SU-DHL-6 (cell line): ENCODE measurements around the gene FAM20A.

Experiments
- H2AFZ ChIP-seq: fragments of 200-600 bp; sonication (generic); 2 replicates; pipeline ENCODE4 v1.6.1; 2014; ENCODE audit warnings: low read depth, mild to moderate bottlenecking, moderate library complexity, mixed read lengths, antibody characterized with exemption, low read length; ENCODE audit not compliant: severe bottlenecking
- H3F3A ChIP-seq: fragments of 200-600 bp; shearing (Covaris generic); 2 replicates; pipeline ENCODE4 v1.6.0; 2016; ENCODE audit warnings: antibody characterized with exemption, mild to moderate bottlenecking; ENCODE audit not compliant: insufficient read depth
- H3K27ac ChIP-seq: fragments of 200-600 bp; sonication (generic); 2 replicates; pipeline ENCODE4 v1.5.1; 2016; ENCODE audit warnings: low read depth, mild to moderate bottlenecking, low read length, moderate library complexity, mixed read lengths
- H3K27me3 ChIP-seq: fragments of 200-600 bp; sonication (generic), shearing (Covaris generic); 2 replicates; pipeline ENCODE4 v1.6.0; 2014; ENCODE audit warnings: mild to moderate bottlenecking, low read length
- H3K36me3 ChIP-seq: fragments of 200-600 bp; sonication (generic); 2 replicates; pipeline ENCODE4 v1.6.1; 2014; ENCODE audit warnings: mild to moderate bottlenecking, low read length, mixed read lengths
- H3K4me2 ChIP-seq: fragments of 300-600, 200-600 bp; shearing (Covaris generic), sonication (generic); 2 replicates; pipeline ENCODE4 v1.6.0; 2014; ENCODE audit warnings: low read length, low read depth, mild to moderate bottlenecking; ENCODE audit not compliant: poor library complexity, severe bottlenecking
- H3K4me3 ChIP-seq: fragments of 200-600 bp; sonication (generic); 2 replicates; pipeline ENCODE4 v1.5.1; 2014; ENCODE audit warnings: antibody characterized with exemption, low read length, mild to moderate bottlenecking, mixed read lengths; ENCODE audit not compliant: insufficient read depth, poor library complexity, severe bottlenecking
- H3K79me2 ChIP-seq: fragments of 200-600 bp; sonication (generic); 2 replicates; pipeline ENCODE4 v1.6.1; 2014; ENCODE audit warnings: mild to moderate bottlenecking, low read length, moderate library complexity; ENCODE audit not compliant: insufficient read depth
- H3K9ac ChIP-seq: fragments of 200-600 bp; sonication (generic); 2 replicates; pipeline ENCODE4 v1.7.0; 2014; ENCODE audit warnings: mild to moderate bottlenecking, low read length
- H3K9me2 ChIP-seq: fragments of 200-600 bp; sonication (generic); replicated peaks from 2 replicates; pipeline ENCODE4 v1.6.1; 2014; ENCODE audit warnings: low read length; ENCODE audit not compliant: insufficient read depth
- H3K9me3 ChIP-seq: fragments of 200-600 bp; sonication (generic); 2 replicates; pipeline ENCODE4 v1.6.1; 2014; ENCODE audit warnings: low read length, mixed read lengths; ENCODE audit not compliant: insufficient read depth
- H4K20me1 ChIP-seq: fragments of 200-600 bp; sonication (generic); 2 replicates; pipeline ENCODE4 v1.6.1; 2014; ENCODE audit warnings: low read depth, mild to moderate bottlenecking, antibody characterized with exemption, low read length, moderate library complexity, mixed read lengths
- EZH2phosphoT487 ChIP-seq: fragments of 200-600 bp; sonication (generic), shearing (Covaris generic); conservative IDR thresholded peaks from 2 replicates; pipeline ENCODE4 v1.6.1; 2018; ENCODE audit warnings: mild to moderate bottlenecking, antibody characterized with exemption, low read length, moderate library complexity, mixed read lengths
- TF ChIP-seq, protein P1 (sequence below): fragments of 200-600 bp; sonication (generic); IDR thresholded peaks from one replicate; pipeline ENCODE4 v1.5.1; 2017; ENCODE audit warnings: antibody characterized with exemption, mild to moderate bottlenecking, low read length, moderate library complexity; ENCODE audit not compliant: insufficient read depth, poor library complexity, severe bottlenecking

FAM20A gene

GRCh38 chr17:68614718-68615117 lies 13.6 kb upstream of the FAM20A start:
- TF ChIP-seq, protein P1, sequence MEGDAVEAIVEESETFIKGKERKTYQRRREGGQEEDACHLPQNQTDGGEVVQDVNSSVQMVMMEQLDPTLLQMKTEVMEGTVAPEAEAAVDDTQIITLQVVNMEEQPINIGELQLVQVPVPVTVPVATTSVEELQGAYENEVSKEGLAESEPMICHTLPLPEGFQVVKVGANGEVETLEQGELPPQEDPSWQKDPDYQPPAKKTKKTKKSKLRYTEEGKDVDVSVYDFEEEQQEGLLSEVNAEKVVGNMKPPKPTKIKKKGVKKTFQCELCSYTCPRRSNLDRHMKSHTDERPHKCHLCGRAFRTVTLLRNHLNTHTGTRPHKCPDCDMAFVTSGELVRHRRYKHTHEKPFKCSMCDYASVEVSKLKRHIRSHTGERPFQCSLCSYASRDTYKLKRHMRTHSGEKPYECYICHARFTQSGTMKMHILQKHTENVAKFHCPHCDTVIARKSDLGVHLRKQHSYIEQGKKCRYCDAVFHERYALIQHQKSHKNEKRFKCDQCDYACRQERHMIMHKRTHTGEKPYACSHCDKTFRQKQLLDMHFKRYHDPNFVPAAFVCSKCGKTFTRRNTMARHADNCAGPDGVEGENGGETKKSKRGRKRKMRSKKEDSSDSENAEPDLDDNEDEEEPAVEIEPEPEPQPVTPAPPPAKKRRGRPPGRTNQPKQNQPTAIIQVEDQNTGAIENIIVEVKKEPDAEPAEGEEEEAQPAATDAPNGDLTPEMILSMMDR = no peak
- TF ChIP-seq EZH2phosphoT487 = no peak
- Histone ChIP-seq H4K20me1 (no peaks in the 10 kb centered on the region), H3K4me2 (no peak overlapping the region), H3K27me3 (no peaks in the 10 kb centered on the region), H3K9me3 (no peaks in the 10 kb centered on the region), H3K9me2 (no peaks in the 10 kb centered on the region), H3K36me3 (no peaks in the 10 kb centered on the region), H2AFZ (no peak overlapping the region), H3K27ac (no peak overlapping the region), H3F3A (no peaks in the 10 kb centered on the region), H3K4me3 (no peak overlapping the region), H3K9ac (no peak overlapping the region), H3K79me2 (no peaks in the 10 kb centered on the region)

GRCh38 chr17:68613739-68614298 lies 12.7 kb upstream of the FAM20A start:
- H3K36me3 ChIP-seq = no peaks in the 10 kb centered on the region
- H4K20me1 ChIP-seq = no peaks in the 10 kb centered on the region
- H3K4me3 ChIP-seq = no peak overlapping the region
- no peak overlapping the region for H3K9ac ChIP-seq
- H2AFZ ChIP-seq = no peak overlapping the region
- H3K27ac ChIP-seq = no peak overlapping the region
- no peaks in the 10 kb centered on the region for H3F3A ChIP-seq
- H3K27me3 ChIP-seq = no peaks in the 10 kb centered on the region
- no peaks in the 10 kb centered on the region for H3K9me2 ChIP-seq
- peaks cover 2% of the 10 kb centered on the region; the same call in 1 of the 2 replicates for H3K9me3 ChIP-seq
- H3K4me2 ChIP-seq = no peak overlapping the region
- TF ChIP-seq, protein P1 = peak; percentile 62
- TF ChIP-seq EZH2phosphoT487 = no peak
- no peaks in the 10 kb centered on the region for H3K79me2 ChIP-seq

- no peak overlapping the region for H3K4me2 ChIP-seq
- H3K27me3 ChIP-seq = no peaks in the 10 kb centered on the region
- peaks cover 5% of the 10 kb centered on the region; the same call in 1 of the 2 replicates for H3K9me3 ChIP-seq
- H2AFZ ChIP-seq = no peak overlapping the region
- H3K36me3 ChIP-seq = no peaks in the 10 kb centered on the region
- no peaks in the 10 kb centered on the region for H4K20me1 ChIP-seq
- H3F3A ChIP-seq = no peaks in the 10 kb centered on the region
- H3K79me2 ChIP-seq = no peaks in the 10 kb centered on the region
- no peak overlapping the region for H3K4me3 ChIP-seq
- no peak overlapping the region for H3K9ac ChIP-seq
- no peak overlapping the region for H3K27ac ChIP-seq
- no peaks in the 10 kb centered on the region for H3K9me2 ChIP-seq
- TF ChIP-seq EZH2phosphoT487 = no peak
- TF ChIP-seq, protein P1 = no peak
These were observed 11.7 kb upstream of the FAM20A start for GRCh38 chr17:68612923-68613292.
